PC-9 (cell line): ENCODE results near the gene DYRK3. TPM values are rescaled to one million over a fixed set of nuclear protein-coding genes. Genes with fewer than 3 reads are reported as not detected.

Experiments
- BruUV-seq: library from RNA; stranded (reverse); fragments of 400-500 nt; replicated peaks from 2 replicates; lab custom pipeline; 2021; lab: Mats Ljungman, UMichigan
- CTCF ChIA-PET: fragments of 300-600 bp; sonication (Branson Sonifier 250); formaldehyde crosslinking; loops from one replicate; lab custom pipeline; 2022; ENCODE audit warnings: antibody characterized with exemption; lab: Charles Lee
- POLR2A ChIA-PET: fragments of 300-600 bp; sonication (Branson Sonifier 250); formaldehyde crosslinking; loops from one replicate; lab custom pipeline; 2022; ENCODE audit warnings: antibody characterized with exemption; ENCODE audit not compliant: unreplicated experiment; lab: Charles Lee
- DNase-seq, 2 experiments: peaks; one replicate each; pipeline versions ENCODE4 v3.0.0 to v3.0.0-alpha.2; 2015 to 2022; ENCODE audit warnings: mixed read lengths in 1 of 2
- H2AFZ ChIP-seq: fragments of 200-600 bp; sonication (generic); 2 replicates; pipeline ENCODE4 v1.8.1; 2017; ENCODE audit warnings: antibody characterized with exemption
- H3F3A ChIP-seq: fragments of 200-600 bp; sonication (generic); 2 replicates; pipeline ENCODE4 v1.8.1; 2017; ENCODE audit warnings: antibody characterized with exemption, mild to moderate bottlenecking, low read depth; ENCODE audit not compliant: insufficient read depth
- H3K27ac ChIP-seq: fragments of 200-600 bp; sonication (generic); 2 replicates; pipeline ENCODE4 v1.6.1; 2016; ENCODE audit warnings: mixed run types
- H3K27me3 ChIP-seq: fragments of 200-600 bp; sonication (generic); 2 replicates; pipeline ENCODE4 v1.6.1; 2016; ENCODE audit warnings: low read depth, mixed run types; ENCODE audit not compliant: insufficient read depth
- H3K36me3 ChIP-seq: fragments of 200-600 bp; sonication (generic); 2 replicates; pipeline ENCODE4 v1.6.1; 2016; ENCODE audit warnings: low read depth, mixed run types
- H3K4me1 ChIP-seq: fragments of 200-600 bp; sonication (generic); replicated peaks from 2 replicates; pipeline ENCODE4 v1.6.1; 2016; ENCODE audit warnings: mixed run types; ENCODE audit not compliant: insufficient read depth
- H3K4me2 ChIP-seq: fragments of 200-600 bp; sonication (generic); 2 replicates; pipeline ENCODE4 v1.6.1; 2017; ENCODE audit warnings: mixed run types
- H3K4me3 ChIP-seq: fragments of 200-600 bp; sonication (generic); 2 replicates; pipeline ENCODE4 v1.6.1; 2016; ENCODE audit warnings: mixed run types
- H3K79me2 ChIP-seq: fragments of 200-600 bp; sonication (generic); 2 replicates; pipeline ENCODE4 v1.6.1; 2017; ENCODE audit warnings: low read depth, mixed run types
- H3K9me2 ChIP-seq: fragments of 200-600 bp; sonication (generic); 2 replicates; pipeline ENCODE4 v1.8.1; 2017; ENCODE audit warnings: mild to moderate bottlenecking; ENCODE audit not compliant: insufficient read depth
- H3K9me3 ChIP-seq: fragments of 200-600 bp; sonication (generic); 2 replicates; pipeline ENCODE4 v1.8.1; 2016; ENCODE audit warnings: low read depth; ENCODE audit not compliant: insufficient read depth
- H4K20me1 ChIP-seq: fragments of 200-600 bp; sonication (generic); 2 replicates; pipeline ENCODE4 v1.8.1; 2017; ENCODE audit not compliant: insufficient read depth
- EZH2 ChIP-seq: fragments of 200-600 bp; sonication (generic); IDR thresholded peaks from 2 replicates; pipeline ENCODE4 v1.8.0; 2017; ENCODE audit warnings: antibody characterized with exemption, low read depth
- intact Hi-C: fragments of 100-400 bp; cut with micrococcal nuclease; formaldehyde crosslinking; loops from one replicate; pipeline ENCODE4 v1.10.0; 2022; ENCODE audit not compliant: unreplicated experiment
- total RNA-seq: library from RNA; stranded (reverse); gene quantifications from 2 replicates; pipeline ENCODE4 v1.2.3, GENCODE V29; 2021
- TF ChIP-seq, protein P1 (sequence below): fragments of 200-600 bp; sonication (generic); conservative IDR thresholded peaks from 2 replicates; pipeline ENCODE4 v1.6.1; 2017; ENCODE audit warnings: mixed run types, antibody characterized with exemption, mild to moderate bottlenecking, moderate library complexity

Gene DYRK3
- total RNA-seq, 1 experiment from 2014 or later, result 3.3 TPM

DNA sequence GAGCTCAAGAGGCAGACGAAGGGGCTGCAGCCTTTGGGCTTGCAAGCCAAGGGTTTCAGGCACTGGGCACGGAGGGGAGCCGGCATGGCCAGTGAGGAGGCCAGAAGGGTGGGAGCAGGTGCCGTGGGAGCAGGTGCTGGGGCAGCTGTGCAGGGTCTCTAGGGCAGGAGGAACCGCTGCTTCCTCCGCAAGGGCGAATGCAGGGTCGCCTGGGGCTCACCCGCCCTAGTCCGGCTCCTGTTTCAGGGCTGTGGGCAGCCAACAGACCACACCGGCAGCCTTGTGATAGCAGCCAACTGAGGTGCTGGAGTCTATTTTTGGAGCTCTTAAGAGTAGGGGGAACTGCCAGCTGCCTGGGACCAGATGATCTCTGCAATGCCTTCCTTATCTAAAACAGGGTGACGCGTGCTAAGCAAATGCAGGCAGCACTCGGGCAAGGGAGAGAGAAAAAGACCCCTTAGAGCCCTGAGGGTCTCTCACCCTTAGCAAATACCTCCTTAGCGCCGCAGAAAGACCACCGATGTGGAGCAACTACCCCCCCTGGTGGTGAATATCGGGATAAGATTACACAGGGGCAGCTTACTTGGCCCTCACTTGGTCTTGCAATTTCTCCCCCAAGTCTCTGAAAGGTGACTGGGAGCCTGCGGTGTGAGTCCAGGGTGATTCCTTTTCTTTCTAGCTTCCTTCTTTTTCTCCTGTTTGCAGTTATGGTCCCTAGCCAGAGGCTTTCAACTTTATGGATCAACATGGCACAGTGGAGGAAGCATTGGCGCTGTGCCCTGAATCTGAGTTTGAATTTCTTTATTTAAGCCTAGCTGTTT is 28.7 kb downstream of the DYRK3 start:
- H3K27me3 ChIP-seq, result 0 out of 2 replicates have a peak, but pooled peaks cover 8% of the 10 kb centered on the region
- BruUV-seq, result no TSS peak
- no peaks in the 10 kb centered on the region for H3K9me2 ChIP-seq
- H2AFZ ChIP-seq, result no peak overlapping the region
- H3K4me3 ChIP-seq, result no peak overlapping the region
- peak overlapping the region; percentile 28; the same call in 1 of the 2 replicates for H3K4me2 ChIP-seq
- no peaks in the 10 kb centered on the region for H4K20me1 ChIP-seq
- no peaks in the 10 kb centered on the region for H3K79me2 ChIP-seq
- H3K36me3 ChIP-seq, result no peaks in the 10 kb centered on the region
- H3K9me3 ChIP-seq, result no peaks in the 10 kb centered on the region
- intact Hi-C loops, result loop anchor here (1.0 kb wide), 2 partner anchors 30 to 174 kb away; no protein-coding TSS in a partner anchor
- no peak for TF ChIP-seq EZH2
- TF ChIP-seq, protein P1, sequence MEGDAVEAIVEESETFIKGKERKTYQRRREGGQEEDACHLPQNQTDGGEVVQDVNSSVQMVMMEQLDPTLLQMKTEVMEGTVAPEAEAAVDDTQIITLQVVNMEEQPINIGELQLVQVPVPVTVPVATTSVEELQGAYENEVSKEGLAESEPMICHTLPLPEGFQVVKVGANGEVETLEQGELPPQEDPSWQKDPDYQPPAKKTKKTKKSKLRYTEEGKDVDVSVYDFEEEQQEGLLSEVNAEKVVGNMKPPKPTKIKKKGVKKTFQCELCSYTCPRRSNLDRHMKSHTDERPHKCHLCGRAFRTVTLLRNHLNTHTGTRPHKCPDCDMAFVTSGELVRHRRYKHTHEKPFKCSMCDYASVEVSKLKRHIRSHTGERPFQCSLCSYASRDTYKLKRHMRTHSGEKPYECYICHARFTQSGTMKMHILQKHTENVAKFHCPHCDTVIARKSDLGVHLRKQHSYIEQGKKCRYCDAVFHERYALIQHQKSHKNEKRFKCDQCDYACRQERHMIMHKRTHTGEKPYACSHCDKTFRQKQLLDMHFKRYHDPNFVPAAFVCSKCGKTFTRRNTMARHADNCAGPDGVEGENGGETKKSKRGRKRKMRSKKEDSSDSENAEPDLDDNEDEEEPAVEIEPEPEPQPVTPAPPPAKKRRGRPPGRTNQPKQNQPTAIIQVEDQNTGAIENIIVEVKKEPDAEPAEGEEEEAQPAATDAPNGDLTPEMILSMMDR, result peak; percentile 94
- DNase-seq, result peak in 1 of 2 experiments; percentile 59
- POLR2A ChIA-PET, result interaction anchor here (0.5 to 0.6 kb wide), 2 partner anchors 31 to 127 kb away, joined by 3 to 5 read pairs; no protein-coding TSS in a partner anchor
- CTCF ChIA-PET, result interaction anchor here (0.6 to 2.3 kb wide), 12 partner anchors 8 to 1630 kb away, joined by 3 to 12 read pairs (median 5); partner anchors contain the start of gene DYRK3
- no peaks in the 10 kb centered on the region for H3K4me1 ChIP-seq
- no peak overlapping the region for H3K27ac ChIP-seq
- H3F3A ChIP-seq, result peaks cover 8% of the 10 kb centered on the region; the same call in 1 of the 2 replicates

DNA sequence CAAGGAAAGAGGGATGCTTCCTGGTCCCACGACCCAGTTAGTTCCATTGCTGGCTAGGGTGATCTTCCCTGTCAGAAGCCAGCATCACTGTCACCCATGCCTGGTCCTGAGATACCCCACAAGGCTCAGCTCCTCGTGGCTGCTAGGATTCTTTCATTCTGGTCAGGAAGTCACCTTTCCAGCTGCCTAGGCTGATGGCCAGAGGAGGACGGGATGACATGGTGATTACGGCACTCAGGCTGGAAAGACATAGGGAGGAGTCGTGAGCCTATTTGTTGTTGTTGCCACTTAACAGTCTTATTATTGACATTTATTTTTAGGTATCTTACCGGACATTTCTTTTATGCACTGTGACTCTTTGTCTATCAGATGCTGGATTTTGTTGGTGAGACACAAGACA is 29.4 kb downstream of the DYRK3 start:
- ChIA-PET POLR2A (no interaction called here), CTCF (interaction anchor here (0.6 to 2.3 kb wide), 4 partner anchors 10 to 185 kb away, joined by 4 to 11 read pairs (median 8); no protein-coding TSS in a partner anchor)
- H3K9me2 ChIP-seq, result no peaks in the 10 kb centered on the region
- BruUV-seq, result no TSS peak
- no peaks in the 10 kb centered on the region for H3K4me1 ChIP-seq
- DNase-seq, result no peak
- peaks cover 8% of the 10 kb centered on the region; the same call in 1 of the 2 replicates for H3F3A ChIP-seq
- no peak overlapping the region for H2AFZ ChIP-seq
- H3K36me3 ChIP-seq, result no peaks in the 10 kb centered on the region
- no peaks in the 10 kb centered on the region for H3K79me2 ChIP-seq
- 0 out of 2 replicates have a peak, but pooled peaks cover 8% of the 10 kb centered on the region for H3K27me3 ChIP-seq
- no peaks in the 10 kb centered on the region for H4K20me1 ChIP-seq
- intact Hi-C loops, result loop anchor here (1.0 kb wide), 2 partner anchors 30 to 174 kb away; no protein-coding TSS in a partner anchor
- no peaks in the 10 kb centered on the region for H3K9me3 ChIP-seq
- no peak overlapping the region for H3K27ac ChIP-seq
- H3K4me2 ChIP-seq, result no peak overlapping the region
- H3K4me3 ChIP-seq, result no peak overlapping the region
- TF ChIP-seq EZH2, result no peak
- TF ChIP-seq, protein P1, result no peak

GRCh38 chr1:206666031-206666561 is 30.8 kb downstream of the DYRK3 start:
- H3K79me2 ChIP-seq, result no peaks in the 10 kb centered on the region
- H3F3A ChIP-seq, result peaks cover 8% of the 10 kb centered on the region; the same call in 1 of the 2 replicates
- intact Hi-C loops, result loop anchor here (2.0 kb wide), 1 partner anchor 247 kb away; no protein-coding TSS in a partner anchor
- H3K27ac ChIP-seq, result no peak overlapping the region
- POLR2A ChIA-PET, result no interaction called here
- no peaks in the 10 kb centered on the region for H3K4me1 ChIP-seq
- CTCF ChIA-PET, result interaction anchor here (0.6 to 0.7 kb wide), 4 partner anchors 26 to 187 kb away, joined by 3 to 17 read pairs (median 6); no protein-coding TSS in a partner anchor
- H2AFZ ChIP-seq, result no peak overlapping the region
- no TSS peak for BruUV-seq
- H3K4me3 ChIP-seq, result no peak overlapping the region
- no peaks in the 10 kb centered on the region for H3K9me3 ChIP-seq
- no peaks in the 10 kb centered on the region for H3K36me3 ChIP-seq
- DNase-seq, result no peak
- H3K27me3 ChIP-seq, result 0 out of 2 replicates have a peak, but pooled peaks cover 8% of the 10 kb centered on the region
- TF ChIP-seq, protein P1, result no peak
- no peak for TF ChIP-seq EZH2
- H4K20me1 ChIP-seq, result no peaks in the 10 kb centered on the region
- no peak overlapping the region for H3K4me2 ChIP-seq
- H3K9me2 ChIP-seq, result no peaks in the 10 kb centered on the region
